Keratinocyte (primary cell): Measurements from ENCODE around the gene KMT5B. TPM values are rescaled to one million over a fixed set of nuclear protein-coding genes. Genes with fewer than 3 reads are reported as not detected.

Experiments
- DNase-seq: peaks from one replicate; pipeline ENCODE4 v3.0.0-alpha.2; 2011; ENCODE audit warnings: low read depth, missing footprints, low spot score
- FAIRE-seq: peaks from 2 replicates; lab custom pipeline; 2011; peaks lifted over from hg19 to GRCh38; lab: Jason Lieb, UNC
- H2AFZ ChIP-seq: 2 replicates; pipeline ENCODE4 v1.6.0; 2012; ENCODE audit warnings: low read length, control low read depth, inconsistent platforms; ENCODE audit not compliant: control insufficient read depth
- H3K27ac ChIP-seq: 2 replicates; pipeline ENCODE4 v1.5.1; 2011; ENCODE audit warnings: low read length; ENCODE audit not compliant: control insufficient read depth, insufficient read depth
- H3K27me3 ChIP-seq: 3 replicates; pipeline ENCODE4 v1.6.0; 2011; ENCODE audit warnings: low read length; ENCODE audit not compliant: control insufficient read depth, insufficient read depth; ENCODE audit errors: extremely low read depth
- H3K36me3 ChIP-seq, 2 experiments: 2 replicates in 1 of 2; 3 replicates in 1 of 2; pipeline ENCODE4 v1.5.1; 2011; ENCODE audit warnings: low read length in 2 of 2, mild to moderate bottlenecking in 1 of 2; ENCODE audit not compliant: control insufficient read depth in 2 of 2, insufficient read depth in 2 of 2; ENCODE audit errors: extremely low read depth in 1 of 2
- H3K4me1 ChIP-seq: 3 replicates; pipeline ENCODE4 v1.5.1; 2011; ENCODE audit warnings: low read length; ENCODE audit not compliant: control insufficient read depth, insufficient read depth; ENCODE audit errors: extremely low read depth
- H3K4me2 ChIP-seq: 3 replicates; pipeline ENCODE4 v1.6.0; 2011; ENCODE audit warnings: low read depth, low read length; ENCODE audit not compliant: control insufficient read depth, insufficient read depth; ENCODE audit errors: extremely low read depth
- H3K4me3 ChIP-seq, 3 experiments: fragments of 200-600 bp in 1 of 3; sonication (generic) in 1 of 3; 2 replicates in 2 of 3; 3 replicates in 1 of 3; pipeline ENCODE4 v1.5.1; 2011 to 2016; ENCODE audit warnings: low read length in 3 of 3, mild to moderate bottlenecking in 3 of 3, control low read depth in 2 of 3, inconsistent platforms in 1 of 3, low read depth in 1 of 3, mixed read lengths in 1 of 3, mixed run types in 1 of 3, moderate library complexity in 1 of 3; ENCODE audit not compliant: control insufficient read depth in 2 of 3, insufficient read depth in 2 of 3; ENCODE audit errors: extremely low read depth in 1 of 3
- H3K79me2 ChIP-seq: 2 replicates; pipeline ENCODE4 v1.6.0; 2012; ENCODE audit warnings: low read length; ENCODE audit not compliant: control insufficient read depth, insufficient read depth
- H3K9ac ChIP-seq: 3 replicates; pipeline ENCODE4 v1.6.0; 2011; ENCODE audit warnings: low read length; ENCODE audit not compliant: control insufficient read depth, insufficient read depth; ENCODE audit errors: extremely low read depth
- H3K9me1 ChIP-seq: 3 replicates; pipeline ENCODE4 v1.6.0; 2011; ENCODE audit warnings: low read length; ENCODE audit not compliant: control insufficient read depth, insufficient read depth; ENCODE audit errors: extremely low read depth
- H3K9me3 ChIP-seq: 2 replicates; pipeline ENCODE4 v1.5.1; 2012; ENCODE audit warnings: low read depth, low read length; ENCODE audit not compliant: control insufficient read depth
- H4K20me1 ChIP-seq: 3 replicates; pipeline ENCODE4 v1.6.0; 2011; ENCODE audit warnings: low read length; ENCODE audit not compliant: control insufficient read depth, insufficient read depth; ENCODE audit errors: extremely low read depth
- EZH2 ChIP-seq: IDR thresholded peaks from one replicate; pipeline ENCODE4 v1.6.1; 2012; ENCODE audit warnings: inconsistent platforms, mild to moderate bottlenecking, low read length, moderate library complexity
- dilution Hi-C: fragments of 300-500 bp; cut with MboI; formaldehyde crosslinking; loops from one replicate; pipeline ENCODE4 v1.7.0; 2020; ENCODE audit warnings: low sequenced_read_pairs; ENCODE audit not compliant: extremely low pct_ligation_motif_present
- polyA plus RNA-seq, 5 experiments: library from polyadenylated mRNA; depleted of rRNA in 3 of 5; stranded (reverse) in 3 of 5; stranded (forward) in 1 of 5; unstranded in 1 of 5; fragments of >200 nt; gene quantifications; 1 replicate in 1 of 5; 2 replicates in 3 of 5; 3 replicates in 1 of 5; pipeline versions ENCODE4 v1.2.1 to v1.2.3, GENCODE V29; 2011 to 2012; ENCODE audit warnings: missing spikeins in 2 of 5, low read depth in 1 of 5, low replicate concordance in 1 of 5
- TF ChIP-seq, protein P1 (sequence below), 3 experiments: IDR thresholded peaks in 1 of 3; conservative IDR thresholded peaks in 1 of 3; optimal IDR thresholded peaks in 1 of 3; 2 replicates in 2 of 3; 3 replicates in 1 of 3; pipeline versions ENCODE3 to v1.5.1; 2011; ENCODE audit warnings: low read length in 3 of 3, mild to moderate bottlenecking in 3 of 3, moderate library complexity in 2 of 3, control low read depth in 1 of 3, inconsistent platforms in 1 of 3; ENCODE audit not compliant: insufficient read depth in 2 of 3; ENCODE audit errors: extremely low read depth in 1 of 3

Gene KMT5B
- polyA plus RNA-seq, 1 donor (not counting 4 experiments of a cell fraction or from before 2014, with no cell fraction given) = 17.2 TPM

DNA sequence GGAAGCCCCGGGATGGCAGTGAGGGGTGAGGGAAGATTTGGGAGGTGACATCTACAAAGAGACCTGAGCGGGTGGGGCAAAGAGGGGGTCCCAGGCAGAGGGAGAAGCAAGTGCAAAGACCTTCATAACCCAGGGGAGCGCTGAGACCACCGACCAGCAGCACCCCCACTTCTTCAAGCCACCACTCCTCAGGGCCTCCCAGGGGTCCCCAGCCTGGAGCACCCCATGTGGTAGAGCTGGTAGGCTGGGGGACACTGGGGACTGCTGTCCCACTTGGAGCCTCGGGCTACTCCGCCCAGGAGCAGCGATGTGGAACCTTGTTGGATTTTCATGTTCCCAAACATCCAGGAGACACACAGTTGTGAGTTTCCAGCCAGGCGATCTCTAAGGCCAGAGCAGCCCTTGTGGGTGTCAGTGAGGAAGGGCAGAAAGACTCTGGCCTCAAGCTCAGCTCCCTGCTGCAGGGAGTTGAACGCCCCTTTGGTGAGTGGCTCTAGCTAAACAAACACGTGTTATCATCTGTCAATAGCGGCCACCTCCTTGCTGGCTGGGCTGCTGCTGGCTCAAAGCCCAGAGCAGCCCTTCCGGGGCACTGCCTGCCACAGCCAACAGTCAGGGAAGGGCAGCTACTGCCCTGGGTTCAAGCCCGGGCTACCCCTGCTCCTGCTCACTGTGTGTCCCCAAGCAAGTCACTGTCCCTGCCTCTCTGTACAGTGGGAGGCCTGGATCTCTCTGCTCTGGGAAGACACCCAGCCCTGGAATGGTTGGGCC lies 66.2 kb downstream of the KMT5B start:
- Histone ChIP-seq H3K9me3 (no peaks in the 10 kb centered on the region), H3K4me1 (peaks cover 3% of the 10 kb centered on the region), H3K27me3 (no peaks in the 10 kb centered on the region), H2AFZ (no peak overlapping the region), H3K36me3 (no peaks in the 10 kb centered on the region), H3K4me2 (no peak overlapping the region), H4K20me1 (no peaks in the 10 kb centered on the region), H3K27ac (no peak overlapping the region), H3K9ac (no peak overlapping the region), H3K4me3 (no peak overlapping the region), H3K79me2 (no peaks in the 10 kb centered on the region), H3K9me1 (no peaks in the 10 kb centered on the region)
- FAIRE-seq (no peak), DNase-seq (no peak)
- dilution Hi-C loops = no loop called here
- TF ChIP-seq EZH2 = no peak
- TF ChIP-seq, protein P1, sequence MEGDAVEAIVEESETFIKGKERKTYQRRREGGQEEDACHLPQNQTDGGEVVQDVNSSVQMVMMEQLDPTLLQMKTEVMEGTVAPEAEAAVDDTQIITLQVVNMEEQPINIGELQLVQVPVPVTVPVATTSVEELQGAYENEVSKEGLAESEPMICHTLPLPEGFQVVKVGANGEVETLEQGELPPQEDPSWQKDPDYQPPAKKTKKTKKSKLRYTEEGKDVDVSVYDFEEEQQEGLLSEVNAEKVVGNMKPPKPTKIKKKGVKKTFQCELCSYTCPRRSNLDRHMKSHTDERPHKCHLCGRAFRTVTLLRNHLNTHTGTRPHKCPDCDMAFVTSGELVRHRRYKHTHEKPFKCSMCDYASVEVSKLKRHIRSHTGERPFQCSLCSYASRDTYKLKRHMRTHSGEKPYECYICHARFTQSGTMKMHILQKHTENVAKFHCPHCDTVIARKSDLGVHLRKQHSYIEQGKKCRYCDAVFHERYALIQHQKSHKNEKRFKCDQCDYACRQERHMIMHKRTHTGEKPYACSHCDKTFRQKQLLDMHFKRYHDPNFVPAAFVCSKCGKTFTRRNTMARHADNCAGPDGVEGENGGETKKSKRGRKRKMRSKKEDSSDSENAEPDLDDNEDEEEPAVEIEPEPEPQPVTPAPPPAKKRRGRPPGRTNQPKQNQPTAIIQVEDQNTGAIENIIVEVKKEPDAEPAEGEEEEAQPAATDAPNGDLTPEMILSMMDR (optimal IDR thresholded peaks at IDR 0.05 in 1 of 3, IDR thresholded peaks at IDR 0.05 in 1 of 3, conservative IDR thresholded peaks at IDR 0.05 in 1 of 3; ENCODE audit: extremely low read depth in 1 of 3, insufficient read depth in 2 of 3, low read length in 3 of 3) = no peak

DNA sequence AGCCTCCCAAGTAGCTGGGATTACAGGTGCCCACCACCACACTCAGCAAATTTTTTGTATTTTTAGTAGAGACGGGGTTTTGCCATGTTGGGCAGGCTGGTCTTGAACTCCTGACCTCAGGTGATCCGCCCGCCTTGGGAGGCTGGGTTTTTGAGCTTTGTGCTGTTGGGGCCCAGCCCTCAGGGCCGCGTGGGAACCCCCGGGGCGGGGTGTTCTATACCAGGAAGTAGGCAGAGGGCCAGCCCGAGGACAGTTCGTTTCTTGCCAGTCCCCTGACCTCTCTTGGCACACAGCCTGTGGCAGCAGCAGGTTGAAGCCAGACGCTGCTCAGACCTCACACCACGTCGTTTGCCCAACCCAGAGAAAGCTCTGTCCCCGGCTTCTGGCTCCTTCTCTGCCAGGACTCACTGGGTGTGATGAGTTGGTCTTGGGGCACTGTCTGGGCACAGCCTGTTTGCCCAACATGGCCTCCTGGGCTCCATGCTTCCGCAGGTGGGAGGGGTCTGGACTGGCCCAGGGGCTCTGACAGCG lies 67.0 kb downstream of the KMT5B start:
- no peak overlapping the region for H2AFZ ChIP-seq
- dilution Hi-C loops = no loop called here
- H3K4me1 ChIP-seq = peaks cover 3% of the 10 kb centered on the region
- H3K27ac ChIP-seq = no peak overlapping the region
- H3K4me3 ChIP-seq = no peak overlapping the region
- no peak overlapping the region for H3K4me2 ChIP-seq
- H3K9me3 ChIP-seq = no peaks in the 10 kb centered on the region
- H3K9me1 ChIP-seq = no peaks in the 10 kb centered on the region
- H3K79me2 ChIP-seq = no peaks in the 10 kb centered on the region
- H3K9ac ChIP-seq = no peak overlapping the region
- H4K20me1 ChIP-seq = no peaks in the 10 kb centered on the region
- FAIRE-seq = no peak
- TF ChIP-seq EZH2 = no peak
- TF ChIP-seq, protein P1 (optimal IDR thresholded peaks at IDR 0.05 in 1 of 3, IDR thresholded peaks at IDR 0.05 in 1 of 3, conservative IDR thresholded peaks at IDR 0.05 in 1 of 3; ENCODE audit: extremely low read depth in 1 of 3, insufficient read depth in 2 of 3, low read length in 3 of 3) = no peak
- no peaks in the 10 kb centered on the region for H3K36me3 ChIP-seq
- no peak for DNase-seq
- H3K27me3 ChIP-seq = no peaks in the 10 kb centered on the region
